Measurements from ENCODE around the gene GINM1.

GINM1 gene

DNA sequence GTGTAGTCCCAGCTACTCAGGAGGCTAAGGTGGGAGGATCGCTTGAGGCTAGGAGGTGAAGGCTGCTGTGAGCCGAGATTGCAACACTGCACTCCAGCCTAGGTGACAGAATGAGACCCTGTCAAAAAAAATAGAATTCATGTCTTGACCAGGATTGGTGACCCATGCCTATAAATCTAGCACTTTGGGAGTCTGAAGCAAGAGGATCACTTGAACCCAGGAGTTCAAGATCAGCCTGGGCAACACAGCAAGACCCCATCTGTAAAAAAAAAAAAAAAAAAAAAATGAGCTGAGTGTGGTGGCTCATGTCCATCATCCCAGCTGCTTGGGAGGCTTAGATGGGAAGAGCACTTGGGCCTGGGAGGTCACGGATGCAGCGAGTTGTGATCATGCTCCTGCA, 34.3 kb downstream of the GINM1 start:
- no peak for DNase-seq

DNA sequence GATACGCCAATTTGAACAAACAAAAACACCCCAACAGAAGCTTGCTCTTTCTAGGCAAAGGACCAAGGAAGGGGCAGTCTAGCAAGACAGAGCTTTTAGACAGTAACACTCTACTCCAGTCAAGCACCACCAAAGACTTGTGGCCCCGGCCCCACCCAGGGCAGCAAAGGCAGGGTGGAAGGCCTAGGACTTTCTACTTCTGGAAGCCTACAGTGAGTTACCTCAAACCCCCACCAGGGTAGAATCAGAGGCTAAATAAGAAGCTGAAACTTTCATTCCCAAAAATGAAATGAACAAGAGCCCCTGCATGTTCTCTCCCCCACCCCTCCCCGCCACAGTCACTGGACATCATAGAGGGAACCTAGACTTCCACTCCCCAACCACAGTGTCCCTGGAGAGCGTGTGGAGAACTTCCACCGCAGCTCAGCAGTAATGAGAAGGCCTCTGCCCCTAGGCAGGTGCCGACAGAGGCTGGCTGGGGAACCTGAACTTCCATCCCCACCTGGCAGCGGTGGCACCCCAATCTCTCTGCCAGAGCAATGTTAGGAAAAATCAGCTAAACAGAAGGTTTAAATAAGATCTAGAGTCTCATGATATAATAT, 42.3 kb downstream of the GINM1 start:
- DNase-seq: no peak

DNA sequence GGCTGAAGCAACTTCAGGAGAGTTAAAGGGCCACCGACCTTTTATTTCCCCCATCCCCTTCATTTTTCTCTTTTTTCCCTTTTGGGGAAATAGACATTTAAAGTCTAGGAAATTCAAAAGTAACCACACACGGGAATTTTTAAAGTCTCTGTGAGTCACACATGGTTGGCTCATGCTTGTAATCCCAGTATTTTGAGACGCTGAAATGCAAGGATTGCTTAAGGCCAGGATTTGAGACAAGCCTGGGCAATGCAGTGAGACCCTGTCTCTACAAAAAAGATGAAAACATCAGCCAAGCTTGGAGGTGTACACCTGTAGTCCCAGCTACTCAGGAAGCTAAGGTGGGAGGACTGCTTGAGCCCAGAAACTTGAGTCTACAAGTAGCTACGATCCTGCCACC, 48.2 kb downstream of the GINM1 start:
- DNase-seq: no peak

DNA sequence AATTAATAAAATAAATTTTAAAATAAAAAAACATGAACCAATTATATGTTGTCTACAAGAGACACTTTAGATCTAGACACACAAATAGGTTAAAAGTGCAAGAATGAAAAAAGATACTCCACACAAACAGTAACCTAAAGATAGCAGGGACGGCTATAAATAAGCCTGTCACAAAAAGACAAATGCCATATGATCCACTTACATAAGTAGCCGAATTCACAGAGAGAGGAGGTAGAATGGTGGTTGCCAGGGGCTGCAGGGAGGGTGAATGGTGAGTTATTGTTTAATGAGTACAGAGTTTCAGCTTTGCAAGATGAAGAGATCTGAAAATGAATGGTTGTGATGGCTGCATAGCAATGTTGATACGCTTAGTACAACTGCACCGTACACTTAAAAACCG, 49.6 kb downstream of the GINM1 start:
- no peak for DNase-seq

DNA sequence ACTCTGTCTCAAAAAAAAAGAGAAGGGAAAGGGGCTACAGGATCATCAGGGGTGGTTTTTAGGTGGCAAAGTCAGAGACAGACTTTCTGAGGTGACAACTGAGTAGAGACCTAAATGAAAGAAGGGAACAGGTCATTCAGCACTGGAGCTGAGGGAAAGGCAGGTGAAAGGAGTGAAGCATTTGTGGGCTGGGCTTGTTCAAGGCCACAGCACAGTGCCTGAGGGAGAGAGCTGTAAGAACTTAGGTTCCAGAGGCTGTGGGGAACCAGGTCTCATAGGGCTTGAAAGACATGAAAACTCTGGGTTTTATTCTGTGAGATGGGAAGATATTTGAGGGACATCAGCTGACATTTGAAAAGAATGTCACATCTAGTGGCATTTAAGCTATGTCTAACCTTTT, 61.5 kb downstream of the GINM1 start:
- DNase-seq: no peak

DNA sequence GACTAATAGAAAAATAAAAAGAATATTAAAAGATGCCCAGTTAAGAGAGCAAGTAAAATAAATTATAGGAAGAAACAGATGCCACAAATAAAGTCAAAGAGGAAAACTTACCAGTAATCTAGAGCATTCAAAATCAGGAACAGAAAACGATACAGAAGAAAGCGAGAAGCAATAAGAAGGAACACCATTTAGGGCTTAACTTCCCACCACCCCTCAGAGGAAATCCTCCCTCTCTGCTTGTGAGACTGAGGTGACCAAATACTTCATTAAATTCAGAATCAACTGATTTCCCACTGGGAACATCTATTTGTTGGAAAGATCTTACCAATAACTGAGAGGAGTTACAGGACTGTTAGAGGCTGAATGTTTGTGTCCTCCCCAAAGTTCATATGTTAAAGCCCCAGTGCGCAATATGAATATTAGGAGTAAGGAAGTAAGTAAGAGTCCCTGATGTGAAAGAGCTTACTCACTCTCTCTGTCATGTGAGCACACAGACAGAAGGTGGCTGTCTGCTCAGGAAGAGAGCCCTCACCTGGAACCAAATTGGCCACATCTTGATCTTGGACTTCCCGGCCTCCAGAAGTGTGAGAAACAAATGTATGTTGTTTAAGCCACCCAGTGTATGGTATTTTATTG, 62.8 kb downstream of the GINM1 start:
- DNase-seq: no peak

DNA sequence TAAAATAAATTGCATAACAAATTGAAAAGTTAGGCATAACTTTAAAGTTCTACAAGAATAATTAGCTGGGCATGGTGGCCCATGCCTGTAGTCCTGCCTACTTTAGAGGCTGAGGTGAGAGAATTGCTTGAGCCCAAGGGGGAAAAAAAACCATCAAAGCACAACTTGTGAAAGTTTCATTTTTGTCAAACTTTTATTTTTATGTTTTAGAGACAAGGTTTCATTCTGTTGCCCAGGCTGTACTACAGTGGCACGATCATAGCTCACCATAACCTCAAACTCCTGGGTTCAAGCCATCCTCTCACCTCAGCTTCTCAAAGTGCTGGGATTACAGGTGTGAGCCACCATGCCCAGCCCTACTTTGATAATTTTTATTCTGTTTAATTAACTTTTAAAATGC, 68.1 kb downstream of the GINM1 start:
- DNase-seq: no peak

DNA sequence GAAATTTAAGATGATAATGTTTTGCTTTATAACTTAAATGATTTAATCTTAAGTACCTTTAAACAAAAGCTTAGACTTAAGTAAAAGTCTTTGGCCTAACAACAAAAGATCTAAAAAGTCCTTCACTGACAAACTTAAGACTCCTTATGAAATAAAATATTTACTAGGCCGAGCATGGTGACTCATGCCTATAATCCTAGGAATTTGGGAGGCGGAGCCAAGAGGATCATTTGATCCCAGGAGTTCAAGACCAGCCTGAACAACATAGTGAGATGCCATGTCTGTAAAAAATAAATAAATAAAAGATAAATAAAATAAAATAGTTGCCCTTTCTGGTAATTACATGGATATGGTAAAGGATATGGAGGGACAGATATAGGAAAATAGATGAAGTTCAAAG, 69.9 kb downstream of the GINM1 start:
- DNase-seq: no peak

All from NCI-H1436 treated with DMSO at 0.1 percent for 48 hours (cell line).